ENCODE measurements around the gene RDH5.

Gene RDH5

GRCh38 chr12:55720071-55720564, at the start of gene RDH5:
Gene RDH5, plus strand, starts transcription at chr12:55720393. Its CDS starts 792 bp downstream, at chr12:55721185.
- no peak for DNase-seq (ENCODE audit: low read depth in 2 of 2)

GRCh38 chr12:55671746-55672145, 48.4 kb upstream of the RDH5 start:
- DNase-seq (ENCODE audit: low read depth in 2 of 2), result no peak

GRCh38 chr12:55673638-55674037, 46.6 kb upstream of the RDH5 start:
- DNase-seq (ENCODE audit: low read depth in 2 of 2), result no peak

- no peak for DNase-seq (ENCODE audit: low read depth in 2 of 2)
These were observed 44.5 kb upstream of the RDH5 start for GRCh38 chr12:55675666-55676065.

- no peak for DNase-seq (ENCODE audit: low read depth in 2 of 2)
These were observed 43.5 kb upstream of the RDH5 start for GRCh38 chr12:55676707-55677106.

- DNase-seq (ENCODE audit: low read depth in 2 of 2), result no peak
These were observed 40.5 kb upstream of the RDH5 start for GRCh38 chr12:55679691-55680090.

GRCh38 chr12:55681142-55682077, 38.8 kb upstream of the RDH5 start:
- no peak for DNase-seq (ENCODE audit: low read depth in 2 of 2)

- no peak for DNase-seq (ENCODE audit: low read depth in 2 of 2)
These were observed 38.0 kb upstream of the RDH5 start for GRCh38 chr12:55682087-55682796.

- DNase-seq (ENCODE audit: low read depth in 2 of 2), result no peak
These were observed 36.5 kb upstream of the RDH5 start for GRCh38 chr12:55683676-55684075.

GRCh38 chr12:55684761-55685370, 35.3 kb upstream of the RDH5 start:
- DNase-seq (ENCODE audit: low read depth in 2 of 2), result no peak

- no peak for DNase-seq (ENCODE audit: low read depth in 2 of 2)
These were observed 34.5 kb upstream of the RDH5 start for GRCh38 chr12:55685671-55686070.

GRCh38 chr12:55686366-55687010, 33.7 kb upstream of the RDH5 start:
- no peak for DNase-seq (ENCODE audit: low read depth in 2 of 2)

GRCh38 chr12:55687746-55688145, 32.4 kb upstream of the RDH5 start:
- DNase-seq (ENCODE audit: low read depth in 2 of 2), result no peak

GRCh38 chr12:55688716-55689655, 31.2 kb upstream of the RDH5 start:
- DNase-seq (ENCODE audit: low read depth in 2 of 2), result no peak

GRCh38 chr12:55692631-55693322, 27.4 kb upstream of the RDH5 start:
- DNase-seq (ENCODE audit: low read depth in 2 of 2), result no peak

GRCh38 chr12:55693323-55694187, 26.6 kb upstream of the RDH5 start:
- DNase-seq (ENCODE audit: low read depth in 2 of 2), result no peak

- DNase-seq (ENCODE audit: low read depth in 2 of 2), result no peak
These were observed 26.0 kb upstream of the RDH5 start for GRCh38 chr12:55694188-55694515.

- no peak for DNase-seq (ENCODE audit: low read depth in 2 of 2)
These were observed 25.5 kb upstream of the RDH5 start for GRCh38 chr12:55694651-55695050.

- no peak for DNase-seq (ENCODE audit: low read depth in 2 of 2)
These were observed 24.8 kb upstream of the RDH5 start for GRCh38 chr12:55695349-55695748.

Measured in stimulated activated CD4-positive, alpha-beta T cell treated with anti-CD3 and anti-CD28 coated beads, Interleukin-1b, Interleukin-23, amount 100 ng/mL, for 4 hours (primary cell).